ENCODE data around the gene PDE4D. TPM values are rescaled to one million over a fixed set of nuclear protein-coding genes. Genes with fewer than 3 reads are reported as not detected.

PDE4D gene
- polyA plus RNA-seq, 1 donor (not counting 4 experiments of a cell fraction or from before 2014, with no cell fraction given), result 3.6 TPM

GRCh38 chr5:58969795-58970194 lies 923.7 kb downstream of the PDE4D start:
- Histone ChIP-seq H4K20me1 (ENCODE audit: control insufficient read depth, extremely low read depth, insufficient read depth, low read length) (no peaks in the 10 kb centered on the region), H3K9me1 (ENCODE audit: control insufficient read depth, extremely low read depth, insufficient read depth, low read length) (no peaks in the 10 kb centered on the region), H3K27ac (ENCODE audit: control insufficient read depth, insufficient read depth, low read length) (no peak overlapping the region), H3K79me2 (ENCODE audit: control insufficient read depth, insufficient read depth, low read length) (no peaks in the 10 kb centered on the region), H3K9me3 (ENCODE audit: control insufficient read depth, low read depth, low read length) (no peaks in the 10 kb centered on the region), H3K27me3 (ENCODE audit: control insufficient read depth, extremely low read depth, insufficient read depth, low read length) (no peaks in the 10 kb centered on the region), H3K4me1 (ENCODE audit: control insufficient read depth, extremely low read depth, insufficient read depth, low read length) (no peaks in the 10 kb centered on the region), H3K4me2 (ENCODE audit: control insufficient read depth, extremely low read depth, insufficient read depth, low read depth, low read length) (no peak overlapping the region), H3K9ac (ENCODE audit: control insufficient read depth, extremely low read depth, insufficient read depth, low read length) (no peak overlapping the region), H3K4me3 (ENCODE audit: control insufficient read depth in 2 of 3, extremely low read depth in 1 of 3, insufficient read depth in 2 of 3, low read depth in 1 of 3, low read length in 3 of 3) (no peak overlapping the region), H2AFZ (ENCODE audit: control insufficient read depth, low read length) (no peak overlapping the region), H3K36me3 (ENCODE audit: control insufficient read depth in 2 of 2, extremely low read depth in 1 of 2, insufficient read depth in 2 of 2, low read length in 2 of 2) (no peaks in the 10 kb centered on the region)
- dilution Hi-C loops (cut with MboI; ENCODE audit: extremely low pct_ligation_motif_present, low sequenced_read_pairs), result no loop called here
- no peak for FAIRE-seq
- no peak for TF ChIP-seq CTCF (optimal IDR thresholded peaks at IDR 0.05 in 1 of 3, IDR thresholded peaks at IDR 0.05 in 1 of 3, conservative IDR thresholded peaks at IDR 0.05 in 1 of 3; ENCODE audit: extremely low read depth in 1 of 3, insufficient read depth in 2 of 3, low read length in 3 of 3)
- DNase-seq (ENCODE audit: low read depth, low spot score), result no peak

- Histone ChIP-seq H3K27ac (ENCODE audit: control insufficient read depth, insufficient read depth, low read length) (no peak overlapping the region), H3K9ac (ENCODE audit: control insufficient read depth, extremely low read depth, insufficient read depth, low read length) (no peak overlapping the region), H3K9me1 (ENCODE audit: control insufficient read depth, extremely low read depth, insufficient read depth, low read length) (no peaks in the 10 kb centered on the region), H3K36me3 (ENCODE audit: control insufficient read depth in 2 of 2, extremely low read depth in 1 of 2, insufficient read depth in 2 of 2, low read length in 2 of 2) (no peaks in the 10 kb centered on the region), H3K4me1 (ENCODE audit: control insufficient read depth, extremely low read depth, insufficient read depth, low read length) (no peaks in the 10 kb centered on the region), H2AFZ (ENCODE audit: control insufficient read depth, low read length) (no peak overlapping the region), H3K9me3 (ENCODE audit: control insufficient read depth, low read depth, low read length) (no peaks in the 10 kb centered on the region), H4K20me1 (ENCODE audit: control insufficient read depth, extremely low read depth, insufficient read depth, low read length) (no peaks in the 10 kb centered on the region), H3K4me3 (ENCODE audit: control insufficient read depth in 2 of 3, extremely low read depth in 1 of 3, insufficient read depth in 2 of 3, low read depth in 1 of 3, low read length in 3 of 3) (no peak overlapping the region), H3K27me3 (ENCODE audit: control insufficient read depth, extremely low read depth, insufficient read depth, low read length) (no peaks in the 10 kb centered on the region), H3K4me2 (ENCODE audit: control insufficient read depth, extremely low read depth, insufficient read depth, low read depth, low read length) (no peak overlapping the region), H3K79me2 (ENCODE audit: control insufficient read depth, insufficient read depth, low read length) (no peaks in the 10 kb centered on the region)
- dilution Hi-C loops (cut with MboI; ENCODE audit: extremely low pct_ligation_motif_present, low sequenced_read_pairs), result no loop called here
- TF ChIP-seq CTCF (optimal IDR thresholded peaks at IDR 0.05 in 1 of 3, IDR thresholded peaks at IDR 0.05 in 1 of 3, conservative IDR thresholded peaks at IDR 0.05 in 1 of 3; ENCODE audit: extremely low read depth in 1 of 3, insufficient read depth in 2 of 3, low read length in 3 of 3), result no peak
- no peak for TF ChIP-seq EZH2 (IDR thresholded peaks at IDR 0.05; ENCODE audit: low read length)
- FAIRE-seq, result no peak
- DNase-seq (ENCODE audit: low read depth, low spot score), result no peak
These were observed 924.3 kb downstream of the PDE4D start for GRCh38 chr5:58969253-58969652.
